Measurements from ENCODE around the gene OOEP. TPM values are rescaled to one million over a fixed set of nuclear protein-coding genes. Genes with fewer than 3 reads are reported as not detected.

Gene OOEP
- total RNA-seq, 1 donor from 2014 or later, result 1.2 TPM

GRCh38 chr6:73364121-73364520, 5.6 kb downstream of the OOEP start:
- no peaks in the 10 kb centered on the region for H3K27me3 ChIP-seq
- intact Hi-C loops (cut with DNase I), result no loop called here
- H3K9me3 ChIP-seq, result no peaks in the 10 kb centered on the region
- ATAC-seq, result no peak
- no peak overlapping the region for H3K27ac ChIP-seq
- no peak for TF ChIP-seq CTCF (IDR thresholded peaks at IDR 0.05)
- H3K4me1 ChIP-seq, result no peaks in the 10 kb centered on the region
- no peaks in the 10 kb centered on the region for H3K36me3 ChIP-seq
- no peak overlapping the region for H3K4me3 ChIP-seq
- no peak for DNase-seq

- Histone ChIP-seq H3K4me3 (no peak overlapping the region), H3K27me3 (no peaks in the 10 kb centered on the region), H3K27ac (no peak overlapping the region), H3K4me1 (no peaks in the 10 kb centered on the region), H3K36me3 (no peaks in the 10 kb centered on the region), H3K9me3 (no peaks in the 10 kb centered on the region)
- ATAC-seq, result no peak
- DNase-seq, result no peak
- intact Hi-C loops (cut with DNase I), result no loop called here
- TF ChIP-seq CTCF (IDR thresholded peaks at IDR 0.05), result no peak
Observed at GRCh38 chr6:73363537-73363875, 6.2 kb downstream of the OOEP start.

- TF ChIP-seq CTCF (IDR thresholded peaks at IDR 0.05), result no peak
- no peak overlapping the region for H3K27ac ChIP-seq
- no peaks in the 10 kb centered on the region for H3K4me1 ChIP-seq
- ATAC-seq (no peak), DNase-seq (no peak)
- no peaks in the 10 kb centered on the region for H3K9me3 ChIP-seq
- intact Hi-C loops (cut with DNase I), result no loop called here
- no peaks in the 10 kb centered on the region for H3K36me3 ChIP-seq
- no peaks in the 10 kb centered on the region for H3K27me3 ChIP-seq
- H3K4me3 ChIP-seq, result no peak overlapping the region
Observed at GRCh38 chr6:73362869-73363536, 6.7 kb downstream of the OOEP start.

GRCh38 chr6:73362358-73362757, 7.3 kb downstream of the OOEP start, which contains the start of gene KHDC3L:
TSS of gene KHDC3L (plus strand) at chr6:73362658. CDS start at chr6:73362730, 72 bp downstream.
- intact Hi-C loops (cut with DNase I), result no loop called here
- Histone ChIP-seq H3K27me3 (no peaks in the 10 kb centered on the region), H3K4me1 (no peaks in the 10 kb centered on the region), H3K9me3 (no peaks in the 10 kb centered on the region), H3K36me3 (no peaks in the 10 kb centered on the region), H3K4me3 (no peak within 1 kb of the TSS), H3K27ac (no peak within 1 kb of the TSS)
- DNase-seq (no peak), ATAC-seq (no peak)
- no peak for TF ChIP-seq CTCF (IDR thresholded peaks at IDR 0.05)

- H3K27me3 ChIP-seq, result peaks cover 16% of the 10 kb centered on the region
- no peaks in the 10 kb centered on the region for H3K9me3 ChIP-seq
- no peaks in the 10 kb centered on the region for H3K4me1 ChIP-seq
- no peaks in the 10 kb centered on the region for H3K36me3 ChIP-seq
- DNase-seq (no peak), ATAC-seq (no peak)
- intact Hi-C loops (cut with DNase I), result no loop called here
- H3K27ac ChIP-seq, result no peak within 1 kb of the TSS
- TF ChIP-seq CTCF (IDR thresholded peaks at IDR 0.05), result no peak
- H3K4me3 ChIP-seq, result no peak within 1 kb of the TSS
Observed at GRCh38 chr6:73353636-73354593, 15.8 kb downstream of the OOEP start, which contains the start of gene DPPA5. TSS of gene DPPA5 (minus strand) at chr6:73354276. CDS start at chr6:73354225, 51 bp downstream.
